K562 (cell line): ENCODE data around the gene GPX7. TPM values are rescaled to one million over a fixed set of nuclear protein-coding genes. Genes with fewer than 3 reads are reported as not detected.
A peak's percentile ranks its signal among the peaks of the same experiment; 100 is the strongest.

Source experiments
- ATAC-seq: fragments of 200-7000 bp; cut with Tn5 transposase; 3 replicates; pipeline ENCODE4 v1.9.1; 2020; ENCODE audit warnings: moderate library complexity
- BruUV-seq: library from RNA; stranded (reverse); fragments of 400-500 nt; replicated peaks from 2 replicates; lab custom pipeline; 2021; lab: Mats Ljungman, UMichigan
- CTCF ChIA-PET: fragments of 300-600 bp; formaldehyde crosslinking; extraction: SDS; loops from one replicate; lab custom pipeline; 2021; ENCODE audit warnings: low intra/inter-chr PET ratio; lab: Yijun Ruan, JAX
- POLR2A ChIA-PET: fragments of 300-600, 350-650 bp; sonication (Branson Sonifier 250); formaldehyde crosslinking; extraction: SDS; loops from one replicate; lab custom pipeline; 2021; ENCODE audit warnings: antibody characterized with exemption, inconsistent platforms; lab: Yijun Ruan, JAX
- DNase-seq, 4 experiments: peaks; one replicate each; pipeline versions ENCODE4 v3.0.0 to v3.0.0-alpha.2; 2011 to 2018; ENCODE audit warnings: low spot score in 3 of 4, mixed read lengths in 3 of 4; ENCODE audit errors: extremely low read depth in 1 of 4
- FAIRE-seq: peaks from 2 replicates; lab custom pipeline; 2011; peaks lifted over from hg19 to GRCh38; lab: Jason Lieb, UNC
- H2AFZ ChIP-seq: 2 replicates; pipeline ENCODE4 v1.6.0; 2011; ENCODE audit warnings: low read depth, low read length, control low read depth, inconsistent platforms
- H3K27ac ChIP-seq: fragments of 200-600 bp; 3 replicates; pipeline ENCODE4 v1.8.0; 2011; ENCODE audit warnings: low read depth, mild to moderate bottlenecking, control low read depth, inconsistent platforms, low read length, moderate library complexity, mixed read lengths; ENCODE audit errors: extremely low read depth
- H3K27me3 ChIP-seq, 2 experiments: fragments of 300-600 bp in 1 of 2; 2 replicates in 1 of 2; 3 replicates in 1 of 2; pipeline versions ENCODE4 v1.6.0 to v1.8.0; 2011; ENCODE audit warnings: inconsistent platforms in 2 of 2, low read length in 2 of 2, mild to moderate bottlenecking in 1 of 2, mixed read lengths in 1 of 2, moderate library complexity in 1 of 2; ENCODE audit not compliant: control insufficient read depth in 2 of 2, insufficient read depth in 2 of 2
- H3K36me3 ChIP-seq: fragments of 300-600 bp; 3 replicates; pipeline ENCODE4 v1.8.0; 2011; ENCODE audit warnings: mild to moderate bottlenecking, low read length, inconsistent platforms; ENCODE audit not compliant: control insufficient read depth, insufficient read depth
- H3K4me1 ChIP-seq, 2 experiments: fragments of 200-600 bp in 1 of 2; replicated peaks in 1 of 2; 2 replicates in 1 of 2; 3 replicates in 1 of 2; pipeline versions ENCODE4 v1.5.1 to v1.8.0; 2011; ENCODE audit warnings: inconsistent platforms in 2 of 2, low read length in 2 of 2, mild to moderate bottlenecking in 1 of 2, mixed read lengths in 1 of 2, moderate library complexity in 1 of 2; ENCODE audit not compliant: control insufficient read depth in 2 of 2, insufficient read depth in 2 of 2
- H3K4me2 ChIP-seq: 2 replicates; pipeline ENCODE4 v1.6.1; 2011; ENCODE audit warnings: low read length, control low read depth, inconsistent platforms, mixed read lengths; ENCODE audit not compliant: insufficient read depth
- H3K4me3 ChIP-seq: fragments of 200-600 bp; sonication (generic), shearing (Covaris generic); 2 replicates; pipeline ENCODE4 v1.5.1; 2016; ENCODE audit warnings: control low read depth, inconsistent platforms
- H3K79me2 ChIP-seq: fragments of 200-600 bp; 3 replicates; pipeline ENCODE4 v1.8.0; 2011; ENCODE audit warnings: low read length, inconsistent platforms; ENCODE audit not compliant: control insufficient read depth, insufficient read depth
- H3K9ac ChIP-seq, 2 experiments: 2 replicates each; pipeline versions ENCODE4 v1.6.0 to v1.6.1; 2011; ENCODE audit warnings: low read depth in 2 of 2, low read length in 2 of 2, control low read depth in 1 of 2, inconsistent platforms in 1 of 2, mild to moderate bottlenecking in 1 of 2, mixed read lengths in 1 of 2; ENCODE audit not compliant: insufficient read depth in 1 of 2
- H3K9me1 ChIP-seq: one replicate; pipeline ENCODE4 v1.6.0; 2011; ENCODE audit warnings: inconsistent platforms, mild to moderate bottlenecking, low read length, moderate library complexity; ENCODE audit not compliant: control insufficient read depth, insufficient read depth
- H3K9me3 ChIP-seq: replicated peaks from 2 replicates; pipeline ENCODE4 v1.5.1; 2011; ENCODE audit warnings: low read depth, low read length, inconsistent platforms; ENCODE audit not compliant: control insufficient read depth, insufficient read depth
- H4K20me1 ChIP-seq: replicated peaks from 2 replicates; pipeline ENCODE4 v1.6.1; 2011; ENCODE audit warnings: low read length, inconsistent platforms, mixed read lengths; ENCODE audit not compliant: control insufficient read depth, insufficient read depth
- CLOCK ChIP-seq: fragments of 250-450 bp; sonication (Bioruptor Pico); IDR thresholded peaks from 2 replicates; pipeline ENCODE4 v1.4.0; 2020; ENCODE audit warnings: mild to moderate bottlenecking, moderate library complexity, borderline replicate concordance
- MXD1 ChIP-seq: fragments of 250-450 bp; sonication (Bioruptor Pico); IDR thresholded peaks from 2 replicates; pipeline ENCODE4 v1.8.0; 2021; ENCODE audit warnings: borderline replicate concordance, mild to moderate bottlenecking, moderate library complexity; ENCODE audit not compliant: poor library complexity, severe bottlenecking
- ZKSCAN1 ChIP-seq: fragments of 150-350 bp; IDR thresholded peaks from 2 replicates; pipeline ENCODE4 v1.6.1; 2016; ENCODE audit warnings: low read depth, low read length
- ZNF384 ChIP-seq: IDR thresholded peaks from 2 replicates; pipeline ENCODE4 v1.6.1; 2012; ENCODE audit warnings: low read depth, low read length, improper control_type of control experiment
- WGBS: fragments of 100-300 bp; shearing (Covaris generic); methylation state at CpG from one replicate; pipeline ENCODE4 v1.1.6; 2016; ENCODE audit warnings: low coverage, mixed read lengths; ENCODE audit not compliant: insufficient coverage; ENCODE audit errors: missing lambda C conversion rate; 5-methylcytosine and 5-hydroxymethylcytosine counted together
- in situ Hi-C: fragments of 300-500 bp; cut with MboI; formaldehyde crosslinking; loops from 4 replicates; pipeline ENCODE4 v1.15.0; 2018; ENCODE audit warnings: inconsistent platforms, mixed read lengths
- intact Hi-C: fragments of 100-400 bp; cut with micrococcal nuclease; formaldehyde crosslinking; loops from 2 replicates; pipeline ENCODE4 v1.14.2; 2022
- polyA plus RNA-seq, 8 experiments: library from polyadenylated mRNA; depleted of rRNA in 4 of 8; stranded (reverse) in 5 of 8; unstranded in 3 of 8; fragments of >200 nt; fragmentation: Nextera tagmentation in 2 of 8; fragmentation: Illumina TruSeq in 1 of 8; extraction: Ambion mirVana in 2 of 8; extraction: Trizol in 1 of 8; gene quantifications; 2 replicates each; pipeline versions ENCODE4 v1.2.1 to v1.2.3, GENCODE V29; 2011 to 2014; ENCODE audit warnings: inconsistent platforms in 1 of 8, missing spikeins in 1 of 8
- total RNA-seq, 7 experiments: library from RNA; depleted of rRNA in 6 of 7; stranded (reverse); fragments of >200 nt in 6 of 7; fragmentation: Illumina TruSeq in 2 of 7; extraction: Trizol in 2 of 7; gene quantifications; 2 replicates each; pipeline versions ENCODE4 v1.2.1 to v1.2.3, GENCODE V29; 2011 to 2021; ENCODE audit warnings: low replicate concordance in 1 of 7

Gene GPX7
- total and polyA plus RNA-seq, 9 of the 15 experiments (the other 6 are each of a cell fraction or from before 2014, with no cell fraction given), result 0.08 TPM; not detected in 8

- DNase-seq, result no peak
- no peak for FAIRE-seq
- no TSS peak for BruUV-seq
- H3K79me2 ChIP-seq, result no peaks in the 10 kb centered on the region
- no peaks in the 10 kb centered on the region for H3K36me3 ChIP-seq
- H2AFZ ChIP-seq, result no peak overlapping the region
- no peaks in the 10 kb centered on the region for H3K27me3 ChIP-seq
- no peak overlapping the region for H3K4me3 ChIP-seq
- 50% methylated on average over 5 of the region's 5 CpGs for WGBS
- CTCF ChIA-PET, result no interaction called here
- peaks cover 28 to 36% of the 10 kb centered on the region in 2 experiments; a peak in 4 of 5 replicates for H3K4me1 ChIP-seq
- TF ChIP-seq ZKSCAN1 (no peak), MXD1 (CRISPR knock-in tag) (no peak), ZNF384 (peak; percentile 32; the same call in 1 of the 2 replicates), CLOCK (no peak)
- TF ChIP-seq, all 486 proteins: peak for 1
- ATAC-seq, result peak; percentile 10
- H3K27ac ChIP-seq, result no peak overlapping the region
- H4K20me1 ChIP-seq, result no peaks in the 10 kb centered on the region
- no peak overlapping the region for H3K9ac ChIP-seq
- H3K4me2 ChIP-seq, result no peak overlapping the region
- intact Hi-C loops (no loop called here), in situ Hi-C loops (no loop called here)
- no peaks in the 10 kb centered on the region for H3K9me3 ChIP-seq
- H3K9me1 ChIP-seq, result no peaks in the 10 kb centered on the region
- POLR2A ChIA-PET, result interaction anchor here (0.6 to 2.5 kb wide), 6 partner anchors 9 to 35 kb away, joined by 3 to 13 read pairs (median 4); no protein-coding TSS in a partner anchor
These were observed 12.5 kb downstream of the GPX7 start for GRCh38 chr1:52614671-52615070.
